Measurements from ENCODE around the gene TECPR2.

TECPR2 gene

DNA sequence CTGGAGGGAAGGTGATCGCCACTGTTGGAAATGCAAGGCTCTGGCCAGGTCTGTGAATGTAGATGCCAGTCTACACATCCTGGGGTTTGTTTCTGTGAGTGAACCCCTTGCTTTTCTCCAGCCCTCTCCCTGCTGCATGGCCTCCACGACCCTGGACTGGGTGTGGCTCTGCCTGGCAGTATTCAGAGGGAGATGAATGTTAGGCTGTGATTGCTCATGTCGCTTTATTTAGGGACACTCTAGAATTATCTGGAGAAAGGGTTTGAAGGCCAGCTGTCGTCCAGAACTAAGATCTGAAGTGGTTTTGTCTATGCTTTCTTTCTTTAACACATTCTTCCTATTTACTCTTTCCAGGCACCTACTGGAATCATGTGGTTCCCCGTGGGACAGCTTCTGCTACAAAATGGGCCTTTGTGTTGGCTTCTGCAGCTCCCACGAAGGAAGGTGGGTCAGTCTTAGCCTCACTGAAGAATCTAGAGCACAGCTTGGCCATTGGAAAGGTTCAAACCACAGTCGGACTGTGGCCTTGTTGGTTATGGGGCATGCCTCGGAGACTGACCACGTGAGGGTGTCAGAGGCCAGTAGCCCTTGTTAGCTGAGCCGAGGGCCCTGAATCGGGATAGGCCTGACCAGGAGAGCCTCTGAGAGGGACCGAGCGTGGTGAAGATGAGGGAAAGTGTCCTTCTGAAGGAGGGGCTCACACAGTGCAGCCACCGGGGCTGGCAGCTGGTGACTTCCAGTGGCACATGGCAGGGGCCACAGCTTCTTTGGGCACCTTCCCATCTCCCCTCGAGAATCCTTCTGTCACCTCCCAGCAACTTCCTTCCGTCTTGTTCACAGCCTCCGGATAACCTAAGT is 87.7 kb downstream of the TECPR2 start:
- no peak for TF ChIP-seq CTCF (IDR thresholded peaks at IDR 0.05; ENCODE audit: control insufficient read depth, extremely low read depth, insufficient read depth)
- DNase-seq (ENCODE audit: low read depth) = no peak
- no peak overlapping the region for H3K4me3 ChIP-seq (ENCODE audit: low read depth, low read length)

- DNase-seq (ENCODE audit: low read depth) = no peak
- no peak for TF ChIP-seq CTCF (IDR thresholded peaks at IDR 0.05; ENCODE audit: control insufficient read depth, extremely low read depth, insufficient read depth)
- H3K4me3 ChIP-seq (ENCODE audit: low read depth, low read length) = no peak overlapping the region
These were observed 88.3 kb downstream of the TECPR2 start for GRCh38 chr14:102451064-102451352.

DNA sequence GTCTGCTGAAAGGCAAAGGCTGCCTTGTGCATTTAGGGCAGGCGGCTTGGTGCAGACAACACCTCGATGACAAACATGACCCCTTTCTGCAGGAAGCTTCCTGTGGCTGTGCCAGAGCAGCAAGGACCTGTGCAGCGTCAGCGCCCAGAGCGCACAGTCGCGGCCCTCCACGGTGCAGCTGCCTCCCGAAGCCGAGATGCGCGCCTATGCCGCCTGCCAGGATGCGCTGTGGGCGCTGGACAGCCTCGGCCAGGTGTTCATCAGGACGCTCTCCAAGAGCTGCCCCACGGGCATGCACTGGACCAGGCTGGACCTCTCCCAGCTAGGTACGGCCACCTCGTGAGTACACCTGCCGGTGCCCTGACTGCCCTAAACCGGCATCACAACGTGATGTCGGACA is 89.6 kb downstream of the TECPR2 start:
- TF ChIP-seq CTCF (IDR thresholded peaks at IDR 0.05; ENCODE audit: control insufficient read depth, extremely low read depth, insufficient read depth) = no peak
- H3K4me3 ChIP-seq (ENCODE audit: low read depth, low read length) = no peak overlapping the region
- no peak for DNase-seq (ENCODE audit: low read depth)

GRCh38 chr14:102454711-102455110 is 92.0 kb downstream of the TECPR2 start:
- no peak overlapping the region for H3K4me3 ChIP-seq (ENCODE audit: low read depth, low read length)
- TF ChIP-seq CTCF (IDR thresholded peaks at IDR 0.05; ENCODE audit: control insufficient read depth, extremely low read depth, insufficient read depth) = no peak
- no peak for DNase-seq (ENCODE audit: low read depth)

DNA sequence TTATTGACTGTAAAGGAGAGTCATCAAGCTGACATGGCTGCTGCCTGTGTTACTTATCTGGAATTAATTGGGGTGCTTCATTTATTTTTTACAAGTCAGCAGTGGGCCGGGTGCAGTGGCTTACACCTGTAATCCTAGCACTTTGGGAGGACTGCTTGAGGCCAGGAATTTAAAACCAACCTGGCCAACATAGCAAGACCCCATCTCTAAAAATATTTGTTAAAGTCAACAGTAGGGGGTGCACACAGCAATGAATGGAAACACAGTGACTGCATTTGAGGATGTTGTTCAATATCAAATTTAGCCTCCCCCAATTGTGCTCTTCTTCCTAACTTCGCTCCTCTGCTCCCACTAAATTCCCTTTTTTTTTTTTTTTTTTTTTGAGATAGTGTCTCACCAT is 94.8 kb downstream of the TECPR2 start:
- TF ChIP-seq CTCF (IDR thresholded peaks at IDR 0.05; ENCODE audit: control insufficient read depth, extremely low read depth, insufficient read depth) = no peak
- no peak for DNase-seq (ENCODE audit: low read depth)
- no peak overlapping the region for H3K4me3 ChIP-seq (ENCODE audit: low read depth, low read length)

GRCh38 chr14:102461490-102462338 is 99.0 kb downstream of the TECPR2 start:
- DNase-seq (ENCODE audit: low read depth) = no peak
- H3K4me3 ChIP-seq (ENCODE audit: low read depth, low read length) = no peak overlapping the region
- TF ChIP-seq CTCF (IDR thresholded peaks at IDR 0.05; ENCODE audit: control insufficient read depth, extremely low read depth, insufficient read depth) = no peak

Measured in LNCaP clone FGC (cell line).